K562 (cell line): Measurements from ENCODE around the gene GUCY2C. TPM values are rescaled to one million over a fixed set of nuclear protein-coding genes. Genes with fewer than 3 reads are reported as not detected.

Experiments
- ATAC-seq: fragments of 200-7000 bp; cut with Tn5 transposase; 3 replicates; pipeline ENCODE4 v1.9.1; 2020; ENCODE audit warnings: moderate library complexity
- BruUV-seq: library from RNA; stranded (reverse); fragments of 400-500 nt; replicated peaks from 2 replicates; lab custom pipeline; 2021; lab: Mats Ljungman, UMichigan
- CTCF ChIA-PET: fragments of 300-600 bp; formaldehyde crosslinking; extraction: SDS; loops from one replicate; lab custom pipeline; 2021; ENCODE audit warnings: low intra/inter-chr PET ratio; lab: Yijun Ruan, JAX
- POLR2A ChIA-PET: fragments of 300-600, 350-650 bp; sonication (Branson Sonifier 250); formaldehyde crosslinking; extraction: SDS; loops from one replicate; lab custom pipeline; 2021; ENCODE audit warnings: antibody characterized with exemption, inconsistent platforms; lab: Yijun Ruan, JAX
- DNase-seq, 4 experiments: peaks; one replicate each; pipeline versions ENCODE4 v3.0.0 to v3.0.0-alpha.2; 2011 to 2018; ENCODE audit warnings: low spot score in 3 of 4, mixed read lengths in 3 of 4; ENCODE audit errors: extremely low read depth in 1 of 4
- FAIRE-seq: peaks from 2 replicates; lab custom pipeline; 2011; peaks lifted over from hg19 to GRCh38; lab: Jason Lieb, UNC
- H2AFZ ChIP-seq: 2 replicates; pipeline ENCODE4 v1.6.0; 2011; ENCODE audit warnings: low read depth, low read length, control low read depth, inconsistent platforms
- H3K27ac ChIP-seq: fragments of 200-600 bp; 3 replicates; pipeline ENCODE4 v1.8.0; 2011; ENCODE audit warnings: low read depth, mild to moderate bottlenecking, control low read depth, inconsistent platforms, low read length, moderate library complexity, mixed read lengths; ENCODE audit errors: extremely low read depth
- H3K27me3 ChIP-seq, 2 experiments: fragments of 300-600 bp in 1 of 2; 2 replicates in 1 of 2; 3 replicates in 1 of 2; pipeline versions ENCODE4 v1.6.0 to v1.8.0; 2011; ENCODE audit warnings: inconsistent platforms in 2 of 2, low read length in 2 of 2, mild to moderate bottlenecking in 1 of 2, mixed read lengths in 1 of 2, moderate library complexity in 1 of 2; ENCODE audit not compliant: control insufficient read depth in 2 of 2, insufficient read depth in 2 of 2
- H3K36me3 ChIP-seq: fragments of 300-600 bp; 3 replicates; pipeline ENCODE4 v1.8.0; 2011; ENCODE audit warnings: mild to moderate bottlenecking, low read length, inconsistent platforms; ENCODE audit not compliant: control insufficient read depth, insufficient read depth
- H3K4me1 ChIP-seq, 2 experiments: fragments of 200-600 bp in 1 of 2; replicated peaks in 1 of 2; 2 replicates in 1 of 2; 3 replicates in 1 of 2; pipeline versions ENCODE4 v1.5.1 to v1.8.0; 2011; ENCODE audit warnings: inconsistent platforms in 2 of 2, low read length in 2 of 2, mild to moderate bottlenecking in 1 of 2, mixed read lengths in 1 of 2, moderate library complexity in 1 of 2; ENCODE audit not compliant: control insufficient read depth in 2 of 2, insufficient read depth in 2 of 2
- H3K4me2 ChIP-seq: 2 replicates; pipeline ENCODE4 v1.6.1; 2011; ENCODE audit warnings: low read length, control low read depth, inconsistent platforms, mixed read lengths; ENCODE audit not compliant: insufficient read depth
- H3K4me3 ChIP-seq: fragments of 200-600 bp; sonication (generic), shearing (Covaris generic); 2 replicates; pipeline ENCODE4 v1.5.1; 2016; ENCODE audit warnings: control low read depth, inconsistent platforms
- H3K79me2 ChIP-seq: fragments of 200-600 bp; 3 replicates; pipeline ENCODE4 v1.8.0; 2011; ENCODE audit warnings: low read length, inconsistent platforms; ENCODE audit not compliant: control insufficient read depth, insufficient read depth
- H3K9ac ChIP-seq, 2 experiments: 2 replicates each; pipeline versions ENCODE4 v1.6.0 to v1.6.1; 2011; ENCODE audit warnings: low read depth in 2 of 2, low read length in 2 of 2, control low read depth in 1 of 2, inconsistent platforms in 1 of 2, mild to moderate bottlenecking in 1 of 2, mixed read lengths in 1 of 2; ENCODE audit not compliant: insufficient read depth in 1 of 2
- H3K9me1 ChIP-seq: one replicate; pipeline ENCODE4 v1.6.0; 2011; ENCODE audit warnings: inconsistent platforms, mild to moderate bottlenecking, low read length, moderate library complexity; ENCODE audit not compliant: control insufficient read depth, insufficient read depth
- H3K9me3 ChIP-seq: replicated peaks from 2 replicates; pipeline ENCODE4 v1.5.1; 2011; ENCODE audit warnings: low read depth, low read length, inconsistent platforms; ENCODE audit not compliant: control insufficient read depth, insufficient read depth
- H4K20me1 ChIP-seq: replicated peaks from 2 replicates; pipeline ENCODE4 v1.6.1; 2011; ENCODE audit warnings: low read length, inconsistent platforms, mixed read lengths; ENCODE audit not compliant: control insufficient read depth, insufficient read depth
- ATF7 ChIP-seq: fragments of 450-650 bp; IDR thresholded peaks from 2 replicates; pipeline ENCODE4 v1.7.1; 2014; ENCODE audit warnings: mild to moderate bottlenecking, moderate library complexity
- BDP1 ChIP-seq: IDR thresholded peaks from 3 replicates; pipeline ENCODE4 v1.6.1; 2011; ENCODE audit not compliant: insufficient read length, insufficient read depth
- CBX3 ChIP-seq, 2 experiments: IDR thresholded peaks; 1 replicate in 1 of 2; 2 replicates in 1 of 2; pipeline ENCODE4 v1.6.1; 2012; ENCODE audit warnings: inconsistent platforms in 2 of 2, low read length in 2 of 2, borderline replicate concordance in 1 of 2, control low read depth in 1 of 2
- CHD1 ChIP-seq: fragments of 200-600 bp; sonication (generic); IDR thresholded peaks from one replicate; pipeline ENCODE4 v1.6.1; 2012; ENCODE audit warnings: mild to moderate bottlenecking, moderate library complexity, low read length, inconsistent platforms
- ELK1 ChIP-seq: sonication (generic); formaldehyde crosslinking; IDR thresholded peaks from 2 replicates; pipeline ENCODE4 v1.8.1; 2022; ENCODE audit warnings: missing genetic modification reagents
- POLR3A ChIP-seq: IDR thresholded peaks from 2 replicates; pipeline ENCODE4 v1.6.1; 2011; ENCODE audit warnings: borderline replicate concordance, mild to moderate bottlenecking, moderate library complexity; ENCODE audit not compliant: insufficient read length, insufficient read depth; ENCODE audit errors: extremely low read depth
- RFX7 ChIP-seq: fragments of 250-450 bp; sonication (Bioruptor Pico); IDR thresholded peaks from 2 replicates; pipeline ENCODE4 v1.5.1; 2021; ENCODE audit warnings: mild to moderate bottlenecking
- SAP30 ChIP-seq: fragments of 200-600 bp; sonication (generic); IDR thresholded peaks from 2 replicates; pipeline ENCODE4 v1.6.1; 2012; ENCODE audit warnings: borderline replicate concordance, low read depth, mild to moderate bottlenecking, moderate library complexity, low read length, control low read depth, inconsistent platforms; ENCODE audit not compliant: insufficient read depth, poor library complexity, severe bottlenecking
- SPI1 ChIP-seq: IDR thresholded peaks from 2 replicates; pipeline ENCODE4 v1.6.1; 2011; ENCODE audit warnings: low read depth, low read length, control low read depth, borderline replicate concordance
- TCF3 ChIP-seq: sonication (generic); formaldehyde crosslinking; IDR thresholded peaks from 2 replicates; pipeline ENCODE4 v1.4.0; 2020; ENCODE audit warnings: mild to moderate bottlenecking, missing genetic modification reagents
- ZNF592 ChIP-seq: fragments of 450-650 bp; IDR thresholded peaks from 2 replicates; pipeline ENCODE4 v1.6.1; 2017; ENCODE audit warnings: antibody characterized with exemption, mild to moderate bottlenecking
- WGBS: fragments of 100-300 bp; shearing (Covaris generic); methylation state at CpG from one replicate; pipeline ENCODE4 v1.1.6; 2016; ENCODE audit warnings: low coverage, mixed read lengths; ENCODE audit not compliant: insufficient coverage; ENCODE audit errors: missing lambda C conversion rate; 5-methylcytosine and 5-hydroxymethylcytosine counted together
- in situ Hi-C: fragments of 300-500 bp; cut with MboI; formaldehyde crosslinking; loops from 4 replicates; pipeline ENCODE4 v1.15.0; 2018; ENCODE audit warnings: inconsistent platforms, mixed read lengths
- intact Hi-C: fragments of 100-400 bp; cut with micrococcal nuclease; formaldehyde crosslinking; loops from 2 replicates; pipeline ENCODE4 v1.14.2; 2022
- polyA plus RNA-seq, 8 experiments: library from polyadenylated mRNA; depleted of rRNA in 4 of 8; stranded (reverse) in 5 of 8; unstranded in 3 of 8; fragments of >200 nt; fragmentation: Nextera tagmentation in 2 of 8; fragmentation: Illumina TruSeq in 1 of 8; extraction: Ambion mirVana in 2 of 8; extraction: Trizol in 1 of 8; gene quantifications; 2 replicates each; pipeline versions ENCODE4 v1.2.1 to v1.2.3, GENCODE V29; 2011 to 2014; ENCODE audit warnings: inconsistent platforms in 1 of 8, missing spikeins in 1 of 8
- total RNA-seq, 7 experiments: library from RNA; depleted of rRNA in 6 of 7; stranded (reverse); fragments of >200 nt in 6 of 7; fragmentation: Illumina TruSeq in 2 of 7; extraction: Trizol in 2 of 7; gene quantifications; 2 replicates each; pipeline versions ENCODE4 v1.2.1 to v1.2.3, GENCODE V29; 2011 to 2021; ENCODE audit warnings: low replicate concordance in 1 of 7

Gene GUCY2C
- total and polyA plus RNA-seq, 9 of the 15 experiments (the other 6 are each of a cell fraction or from before 2014, with no cell fraction given), result 0.01 to 0.05 (median 0.04) TPM; not detected in 6

GRCh38 chr12:14628771-14629170, 67.6 kb downstream of the GUCY2C start:
- no peak overlapping the region for H3K9ac ChIP-seq
- no peaks in the 10 kb centered on the region for H3K9me3 ChIP-seq
- intact Hi-C loops, result loop anchor here (10.0 kb wide), 1 partner anchor 394 kb away; no protein-coding TSS in a partner anchor
- H2AFZ ChIP-seq, result no peak overlapping the region
- H3K4me1 ChIP-seq, result no peaks in the 10 kb centered on the region
- FAIRE-seq, result no peak
- ChIA-PET POLR2A (no interaction called here), CTCF (interaction anchor here (2.2 kb wide), 1 partner anchor 88 kb away, joined by 6 read pairs; no protein-coding TSS in a partner anchor)
- H4K20me1 ChIP-seq, result no peaks in the 10 kb centered on the region
- ATAC-seq, result no peak
- H3K4me2 ChIP-seq, result no peak overlapping the region
- no peaks in the 10 kb centered on the region for H3K36me3 ChIP-seq
- in situ Hi-C loops, result no loop called here
- H3K9me1 ChIP-seq, result no peaks in the 10 kb centered on the region
- WGBS, result 3% methylated on average over 5 of the region's 5 CpGs
- H3K27me3 ChIP-seq, result no peaks in the 10 kb centered on the region
- no peak for DNase-seq
- H3K27ac ChIP-seq, result no peak overlapping the region
- TF ChIP-seq SPI1 (no peak), ZNF592 (no peak), CBX3 (IDR thresholded peaks at IDR 0.05; ENCODE audit: borderline replicate concordance in 1 of 2, low read length in 2 of 2) (no peak), ATF7 (no peak), RFX7 (CRISPR knock-in tag) (no peak), POLR3A (no peak), BDP1 (no peak), CHD1 (no peak), SAP30 (no peak), ELK1 (CRISPR knock-in tag) (no peak), TCF3 (no peak)
- TF ChIP-seq, all 486 proteins: peak for 0
- Histone ChIP-seq H3K4me3 (no peak overlapping the region), H3K79me2 (no peaks in the 10 kb centered on the region)
- BruUV-seq, result no TSS peak
